ENCODE data around the gene MLXIPL. TPM values are rescaled to one million over a fixed set of nuclear protein-coding genes. Genes with fewer than 3 reads are reported as not detected.
"Not testable (repeated sequence)": the region's sequence is repeated elsewhere in the genome, so short reads cannot be mapped to it uniquely, and the experiment has no call there.

The MLXIPL gene
- total RNA-seq, 8 experiments from 2014 or later = 0.50 to 13.1 (median 0.92) TPM

- peaks cover 0 to 6% of the 10 kb centered on the region in 2 donors for H3K4me1 ChIP-seq (replicated peaks in 1 of 2)
- 80 to 100% methylated on average over 1 to 2 of the region's 2 CpGs; no CpG with 5 or more reads in 8 of the 10 experiments for WGBS, 10 experiments
- ATAC-seq (replicated peaks in 6 of 8) = no peak
- no peak overlapping the region for H3K27ac ChIP-seq
- in situ Hi-C loops (cut with MboI; ENCODE audit: low pct_unique_long_range_greater_than_20kb in 2 of 9, low sequenced_read_pairs in 9 of 9, unreplicated experiment in 9 of 9) = no loop called here
- no peak overlapping the region for H3K4me3 ChIP-seq
Measured at GRCh38 chr7:73585196-73585595, 39.1 kb downstream of the MLXIPL start.

- Histone ChIP-seq H3K4me1 (replicated peaks in 1 of 2) (peaks cover 2 to 7% of the 10 kb centered on the region in 2 donors), H3K4me3 (no peak overlapping the region), H3K27ac (no peak overlapping the region)
- 83 to 100% (median 96%) methylated on average over 1 to 4 of the region's 6 CpGs; no CpG with 5 or more reads in 3 of the 10 experiments for WGBS, 10 experiments
- ATAC-seq (replicated peaks in 6 of 8) = no peak
- in situ Hi-C loops (cut with MboI; ENCODE audit: low pct_unique_long_range_greater_than_20kb in 2 of 9, low sequenced_read_pairs in 9 of 9, unreplicated experiment in 9 of 9) = no loop called here
Measured at GRCh38 chr7:73582664-73583202, 41.6 kb downstream of the MLXIPL start.

- H3K4me3 ChIP-seq; ATAC-seq (replicated peaks in 6 of 8); in situ Hi-C loops (cut with MboI; ENCODE audit: low pct_unique_long_range_greater_than_20kb in 2 of 9, low sequenced_read_pairs in 9 of 9, unreplicated experiment in 9 of 9); H3K27ac ChIP-seq: not testable (repeated sequence)
- 40 to 83% (median 73%) methylated on average over 1 to 3 of the region's 9 CpGs; no CpG with 5 or more reads in 6 of the 10 experiments for WGBS, 10 experiments
- peaks cover 12 to 16% of the 10 kb centered on the region in 2 donors for H3K4me1 ChIP-seq (replicated peaks in 1 of 2)
Measured at GRCh38 chr7:73581006-73581405, 43.3 kb downstream of the MLXIPL start.

- 0% methylated on average over 5 to 6 of the region's 75 CpGs; no CpG with 5 or more reads in 8 of the 10 experiments for WGBS, 10 experiments
- Histone ChIP-seq H3K4me3 (peak within 1 kb of the TSS; percentile 65 to 99 (median 89)), H3K27ac (peak within 1 kb of the TSS; percentile 84 to 97), H3K4me1 (replicated peaks in 1 of 2) (peaks cover 12 to 16% of the 10 kb centered on the region in 2 donors)
- in situ Hi-C loops (cut with MboI; ENCODE audit: low pct_unique_long_range_greater_than_20kb in 2 of 9, low sequenced_read_pairs in 9 of 9, unreplicated experiment in 9 of 9) = no loop called here
- ATAC-seq (replicated peaks in 6 of 8) = peak; percentile 84 to 92 (median 88)
Measured at GRCh38 chr7:73578342-73579128, 45.8 kb downstream of the MLXIPL start, which contains the start of gene TBL2. Gene TBL2, minus strand, starts transcription at chr7:73578579. Its CDS starts 30 bp downstream, at chr7:73578549.

GRCh38 chr7:73577627-73578341 lies 46.5 kb downstream of the MLXIPL start:
- WGBS, 10 experiments = 0 to 37% (median 3%) methylated on average over 2 to 9 of the region's 32 CpGs; no CpG with 5 or more reads in 4 of the 10 experiments
- peak overlapping the region; percentile 65 to 99 (median 89) for H3K4me3 ChIP-seq
- H3K4me1 ChIP-seq (replicated peaks in 1 of 2) = peaks cover 12 to 16% of the 10 kb centered on the region in 2 donors
- H3K27ac ChIP-seq = peak overlapping the region; percentile 84 to 97
- peak; percentile 8 to 53 (median 24) for ATAC-seq (replicated peaks in 6 of 8)
- in situ Hi-C loops (cut with MboI; ENCODE audit: low pct_unique_long_range_greater_than_20kb in 2 of 9, low sequenced_read_pairs in 9 of 9, unreplicated experiment in 9 of 9) = no loop called here

- in situ Hi-C loops (cut with MboI; ENCODE audit: low pct_unique_long_range_greater_than_20kb in 2 of 9, low sequenced_read_pairs in 9 of 9, unreplicated experiment in 9 of 9) = no loop called here
- Histone ChIP-seq H3K4me1 (replicated peaks in 1 of 2) (peaks cover 10 to 11% of the 10 kb centered on the region in 2 donors), H3K27ac (no peak overlapping the region), H3K4me3 (no peak overlapping the region)
- 92 to 100% (median 100%) methylated on average over 1 to 4 of the region's 11 CpGs; no CpG with 5 or more reads in 5 of the 10 experiments for WGBS, 10 experiments
- no peak for ATAC-seq (replicated peaks in 6 of 8)
Measured at GRCh38 chr7:73573791-73574190, 50.5 kb downstream of the MLXIPL start.

- in situ Hi-C loops (cut with MboI; ENCODE audit: low pct_unique_long_range_greater_than_20kb in 2 of 9, low sequenced_read_pairs in 9 of 9, unreplicated experiment in 9 of 9) = no loop called here
- WGBS, 10 experiments = 80 to 100% (median 97%) methylated on average over 1 to 8 of the region's 9 CpGs; no CpG with 5 or more reads in 3 of the 10 experiments
- peaks cover 10 to 11% of the 10 kb centered on the region in 2 donors for H3K4me1 ChIP-seq (replicated peaks in 1 of 2)
- no peak overlapping the region for H3K27ac ChIP-seq
- no peak for ATAC-seq (replicated peaks in 6 of 8)
- H3K4me3 ChIP-seq = no peak overlapping the region
Measured at GRCh38 chr7:73573276-73573675, 51.0 kb downstream of the MLXIPL start.

- in situ Hi-C loops (cut with MboI; ENCODE audit: low pct_unique_long_range_greater_than_20kb in 2 of 9, low sequenced_read_pairs in 9 of 9, unreplicated experiment in 9 of 9) = no loop called here
- no peak overlapping the region for H3K4me3 ChIP-seq
- peaks cover 10 to 11% of the 10 kb centered on the region in 2 donors for H3K4me1 ChIP-seq (replicated peaks in 1 of 2)
- 73 to 100% (median 90%) methylated on average over 1 to 4 of the region's 6 CpGs; no CpG with 5 or more reads in 5 of the 10 experiments for WGBS, 10 experiments
- H3K27ac ChIP-seq = no peak overlapping the region
- peak in 1 of 8 experiments; percentile 2 for ATAC-seq (replicated peaks in 6 of 8)
Measured at GRCh38 chr7:73572767-73573186, 51.5 kb downstream of the MLXIPL start.

- no peak overlapping the region for H3K4me3 ChIP-seq
- 73 to 100% (median 97%) methylated on average over 1 to 10 of the region's 10 CpGs; no CpG with 5 or more reads in 3 of the 10 experiments for WGBS, 10 experiments
- H3K4me1 ChIP-seq (replicated peaks in 1 of 2) = no peaks in the 10 kb centered on the region
- no peak overlapping the region for H3K27ac ChIP-seq
- in situ Hi-C loops (cut with MboI; ENCODE audit: low pct_unique_long_range_greater_than_20kb in 2 of 9, low sequenced_read_pairs in 9 of 9, unreplicated experiment in 9 of 9) = no loop called here
- ATAC-seq (replicated peaks in 6 of 8) = peak in 1 of 8 experiments; percentile 18
Measured at GRCh38 chr7:73570977-73571376, 53.3 kb downstream of the MLXIPL start.

- no peak overlapping the region for H3K27ac ChIP-seq
- WGBS, 10 experiments = 100% methylated on average over 2 to 6 of the region's 22 CpGs; no CpG with 5 or more reads in 7 of the 10 experiments
- no peak overlapping the region for H3K4me3 ChIP-seq
- ATAC-seq (replicated peaks in 6 of 8) = peak in 2 of 8 experiments; percentile 25 to 26
- no peaks in the 10 kb centered on the region for H3K4me1 ChIP-seq (replicated peaks in 1 of 2)
- in situ Hi-C loops (cut with MboI; ENCODE audit: low pct_unique_long_range_greater_than_20kb in 2 of 9, low sequenced_read_pairs in 9 of 9, unreplicated experiment in 9 of 9) = no loop called here
Measured at GRCh38 chr7:73570521-73570920, 53.8 kb downstream of the MLXIPL start.

- Histone ChIP-seq H3K4me3 (no peak overlapping the region), H3K4me1 (replicated peaks in 1 of 2) (no peaks in the 10 kb centered on the region), H3K27ac (no peak overlapping the region)
- no peak for ATAC-seq (replicated peaks in 6 of 8)
- 0 to 94% (median 75%) methylated on average over 1 to 5 of the region's 5 CpGs for WGBS, 10 experiments
- in situ Hi-C loops (cut with MboI; ENCODE audit: low pct_unique_long_range_greater_than_20kb in 2 of 9, low sequenced_read_pairs in 9 of 9, unreplicated experiment in 9 of 9) = no loop called here
Measured at GRCh38 chr7:73569042-73569608, 55.2 kb downstream of the MLXIPL start.

- in situ Hi-C loops (cut with MboI; ENCODE audit: low pct_unique_long_range_greater_than_20kb in 2 of 9, low sequenced_read_pairs in 9 of 9, unreplicated experiment in 9 of 9) = no loop called here
- no peak for ATAC-seq (replicated peaks in 6 of 8)
- 20 to 100% (median 81%) methylated on average over 1 to 10 of the region's 12 CpGs for WGBS, 10 experiments
- Histone ChIP-seq H3K27ac (no peak overlapping the region), H3K4me1 (replicated peaks in 1 of 2) (no peaks in the 10 kb centered on the region), H3K4me3 (no peak overlapping the region)
Measured at GRCh38 chr7:73567846-73568685, 56.3 kb downstream of the MLXIPL start.
